ENCODE measurements around the gene SCAF4. TPM values are rescaled to one million over a fixed set of nuclear protein-coding genes. Genes with fewer than 3 reads are reported as not detected.

SCAF4 gene
- total and polyA plus RNA-seq, 9 of the 15 experiments (the other 6 are each of a cell fraction or from before 2014, with no cell fraction given): 2.3 to 55.7 (median 17.2) TPM

GRCh38 chr21:31753949-31754707, 22.2 kb upstream of the SCAF4 start:
- no TSS peak for BruUV-seq (replicated peaks)
- ChIA-PET CTCF (ENCODE audit: low intra/inter-chr PET ratio) (no interaction called here), POLR2A (interaction anchor here (0.9 to 1.3 kb wide), 6 partner anchors 10 to 101 kb away, joined by 3 to 4 read pairs (median 3); no protein-coding TSS in a partner anchor)
- H3K4me3 ChIP-seq: no peak overlapping the region
- DNase-seq (ENCODE audit: extremely low read depth in 1 of 4, low spot score in 3 of 4) (no peak), FAIRE-seq (no peak), ATAC-seq (no peak)
- H4K20me1 ChIP-seq (replicated peaks; ENCODE audit: control insufficient read depth, insufficient read depth, low read length): no peaks in the 10 kb centered on the region
- H3K36me3 ChIP-seq (ENCODE audit: control insufficient read depth, insufficient read depth, low read length): no peaks in the 10 kb centered on the region
- H3K27me3 ChIP-seq (ENCODE audit: control insufficient read depth in 2 of 2, insufficient read depth in 2 of 2, low read length in 2 of 2): 0 out of 5 replicates have a peak, but pooled peaks cover 0 to 3% of the 10 kb centered on the region in 2 experiments
- no peaks in the 10 kb centered on the region for H3K9me3 ChIP-seq (replicated peaks; ENCODE audit: control insufficient read depth, insufficient read depth, low read depth, low read length)
- in situ Hi-C loops (cut with MboI) (no loop called here), intact Hi-C loops (cut with micrococcal nuclease) (no loop called here)
- H3K9ac ChIP-seq (ENCODE audit: insufficient read depth in 1 of 2, low read depth in 2 of 2, low read length in 2 of 2): no peak overlapping the region
- H3K9me1 ChIP-seq (ENCODE audit: control insufficient read depth, insufficient read depth, low read length): no peaks in the 10 kb centered on the region
- H3K27ac ChIP-seq (ENCODE audit: extremely low read depth, low read depth, low read length): no peak overlapping the region
- H3K4me2 ChIP-seq (ENCODE audit: insufficient read depth, low read length): no peak overlapping the region
- TF ChIP-seq C11orf30 (IDR thresholded peaks at IDR 0.05; ENCODE audit: low read depth): 0 out of 2 replicates have a peak, but pooled peaks have one; percentile 6
- no peak for TF ChIP-seq VEZF1 (CRISPR knock-in tag; IDR thresholded peaks at IDR 0.05)
- TF ChIP-seq ZNF316 (IDR thresholded peaks at IDR 0.05): peak; percentile 42
- 16% methylated on average over 4 of the region's 4 CpGs for WGBS (ENCODE audit: insufficient coverage, low coverage, missing lambda C conversion rate)
- no peaks in the 10 kb centered on the region for H3K4me1 ChIP-seq (replicated peaks in 1 of 2; ENCODE audit: control insufficient read depth in 2 of 2, insufficient read depth in 2 of 2, low read length in 2 of 2)
- no peak overlapping the region for H2AFZ ChIP-seq (ENCODE audit: low read depth, low read length)
- H3K79me2 ChIP-seq (ENCODE audit: control insufficient read depth, insufficient read depth, low read length): no peaks in the 10 kb centered on the region

Data from K562 (cell line).